Thyroid gland (tissue), 4 donors: Measurements from ENCODE around the gene TEKT3.

Experiments used
- POLR2A ChIP-seq, 2 donors: fragments of 450-650 bp; IDR thresholded peaks; one replicate each; pipeline ENCODE4 v1.6.1; 2017; ENCODE audit warnings: antibody characterized with exemption in 2 of 2, mild to moderate bottlenecking in 2 of 2, moderate library complexity in 1 of 2
- TF ChIP-seq, protein P1 (sequence below), 6 experiments: fragments of 200-600 bp in 3 of 6; fragments of 450-650 bp in 3 of 6; sonication (generic) in 3 of 6; IDR thresholded peaks; one replicate each; pipeline ENCODE4 v1.5.1; 2016 to 2019; ENCODE audit warnings: antibody characterized with exemption in 6 of 6, mild to moderate bottlenecking in 2 of 6, inconsistent platforms in 1 of 6, moderate library complexity in 1 of 6

GRCh38 chr17:15341966-15342365, 569 bp upstream of the TEKT3 start:
- no peak for TF ChIP-seq POLR2A (IDR thresholded peaks at IDR 0.05)
- TF ChIP-seq, protein P1, sequence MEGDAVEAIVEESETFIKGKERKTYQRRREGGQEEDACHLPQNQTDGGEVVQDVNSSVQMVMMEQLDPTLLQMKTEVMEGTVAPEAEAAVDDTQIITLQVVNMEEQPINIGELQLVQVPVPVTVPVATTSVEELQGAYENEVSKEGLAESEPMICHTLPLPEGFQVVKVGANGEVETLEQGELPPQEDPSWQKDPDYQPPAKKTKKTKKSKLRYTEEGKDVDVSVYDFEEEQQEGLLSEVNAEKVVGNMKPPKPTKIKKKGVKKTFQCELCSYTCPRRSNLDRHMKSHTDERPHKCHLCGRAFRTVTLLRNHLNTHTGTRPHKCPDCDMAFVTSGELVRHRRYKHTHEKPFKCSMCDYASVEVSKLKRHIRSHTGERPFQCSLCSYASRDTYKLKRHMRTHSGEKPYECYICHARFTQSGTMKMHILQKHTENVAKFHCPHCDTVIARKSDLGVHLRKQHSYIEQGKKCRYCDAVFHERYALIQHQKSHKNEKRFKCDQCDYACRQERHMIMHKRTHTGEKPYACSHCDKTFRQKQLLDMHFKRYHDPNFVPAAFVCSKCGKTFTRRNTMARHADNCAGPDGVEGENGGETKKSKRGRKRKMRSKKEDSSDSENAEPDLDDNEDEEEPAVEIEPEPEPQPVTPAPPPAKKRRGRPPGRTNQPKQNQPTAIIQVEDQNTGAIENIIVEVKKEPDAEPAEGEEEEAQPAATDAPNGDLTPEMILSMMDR (IDR thresholded peaks at IDR 0.05): no peak
